ENCODE results near the gene CTNNA1. TPM values are rescaled to one million over a fixed set of nuclear protein-coding genes. Genes with fewer than 3 reads are reported as not detected.

Gene CTNNA1
- total RNA-seq, 1 donor: 327 TPM

- no peak for TF ChIP-seq CTCF (IDR thresholded peaks at IDR 0.05; ENCODE audit: insufficient read depth, low read length)
- H3K4me3 ChIP-seq (ENCODE audit: low read depth, low read length): no peak overlapping the region
- no peak for DNase-seq (ENCODE audit: low read depth)
These were observed 190.5 kb downstream of the CTNNA1 start for GRCh38 chr5:138943599-138944173.

- H3K4me3 ChIP-seq (ENCODE audit: low read depth, low read length): no peak overlapping the region
- no peak for TF ChIP-seq CTCF (IDR thresholded peaks at IDR 0.05; ENCODE audit: insufficient read depth, low read length)
- DNase-seq (ENCODE audit: low read depth): no peak
These were observed 191.5 kb downstream of the CTNNA1 start for GRCh38 chr5:138944527-138945322.

GRCh38 chr5:138945421-138946240 is 192.4 kb downstream of the CTNNA1 start:
- TF ChIP-seq CTCF (IDR thresholded peaks at IDR 0.05; ENCODE audit: insufficient read depth, low read length): no peak
- DNase-seq (ENCODE audit: low read depth): no peak
- no peak overlapping the region for H3K4me3 ChIP-seq (ENCODE audit: low read depth, low read length)

- no peak for DNase-seq (ENCODE audit: low read depth)
- H3K4me3 ChIP-seq (ENCODE audit: low read depth, low read length): no peak overlapping the region
- no peak for TF ChIP-seq CTCF (IDR thresholded peaks at IDR 0.05; ENCODE audit: insufficient read depth, low read length)
These were observed 193.0 kb downstream of the CTNNA1 start for GRCh38 chr5:138946241-138946623.

GRCh38 chr5:138946831-138947560 is 193.8 kb downstream of the CTNNA1 start:
- DNase-seq (ENCODE audit: low read depth): no peak
- H3K4me3 ChIP-seq (ENCODE audit: low read depth, low read length): no peak overlapping the region
- no peak for TF ChIP-seq CTCF (IDR thresholded peaks at IDR 0.05; ENCODE audit: insufficient read depth, low read length)

GRCh38 chr5:138947780-138948179 is 194.6 kb downstream of the CTNNA1 start:
- DNase-seq (ENCODE audit: low read depth): no peak
- no peak overlapping the region for H3K4me3 ChIP-seq (ENCODE audit: low read depth, low read length)
- TF ChIP-seq CTCF (IDR thresholded peaks at IDR 0.05; ENCODE audit: insufficient read depth, low read length): no peak
